NCI-H1092 (cell line): ENCODE data around the gene EZR.
A peak's percentile ranks its signal among the peaks of the same experiment; 100 is the strongest.

ENCODE experiments used
- DNase-seq: peaks from one replicate; lab custom pipeline; 2025; lab: John Stamatoyannopoulos, UW

Gene EZR

GRCh38 chr6:158775832-158776231 lies 43.3 kb downstream of the EZR start:
- DNase-seq: no peak

- DNase-seq: no peak
Observed at GRCh38 chr6:158774717-158775449, 44.3 kb downstream of the EZR start.

DNA sequence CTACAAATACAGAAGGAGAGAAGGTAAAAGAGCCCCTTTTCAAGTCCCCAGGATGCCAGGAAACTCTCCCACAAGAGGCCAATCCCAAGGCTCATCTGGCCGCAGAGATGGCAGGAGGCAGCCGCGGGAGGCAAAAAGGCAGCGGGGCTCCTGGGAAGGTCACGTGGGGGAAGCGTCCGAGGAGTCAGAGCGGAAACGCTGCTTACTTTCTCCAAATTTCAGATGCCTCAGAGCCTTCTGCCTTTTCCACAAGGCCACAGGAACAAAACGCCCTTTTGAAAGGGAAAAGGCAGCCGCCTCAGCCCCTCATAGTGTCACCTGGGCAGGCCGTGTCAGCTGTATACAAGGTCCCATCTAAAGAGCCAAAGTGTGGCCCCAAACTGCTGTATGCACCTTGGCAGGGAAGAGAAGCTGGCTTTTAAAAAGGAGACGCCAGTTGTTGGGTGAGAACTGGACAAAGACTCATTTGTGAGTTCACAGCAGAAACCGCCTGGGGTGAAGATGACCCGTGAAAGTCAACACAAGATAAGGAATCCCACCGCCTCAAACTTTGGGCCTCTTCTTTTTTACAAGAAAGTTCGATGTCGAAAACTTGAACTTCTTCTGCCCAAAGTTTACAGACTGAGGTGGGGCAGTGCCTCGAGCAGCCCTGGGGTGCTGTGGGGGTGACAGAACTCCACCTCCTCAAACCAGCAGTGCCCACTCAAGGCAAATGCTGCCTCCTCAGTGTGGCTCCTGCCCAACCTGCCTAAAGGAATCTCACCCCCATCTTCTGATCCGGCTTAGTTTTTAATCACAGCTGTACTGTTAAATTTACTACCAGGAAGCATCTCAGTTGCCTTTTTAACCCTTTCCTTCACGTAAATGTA lies 45.4 kb downstream of the EZR start:
- DNase-seq: no peak

GRCh38 chr6:158772851-158773371 lies 46.3 kb downstream of the EZR start:
- no peak for DNase-seq

DNA sequence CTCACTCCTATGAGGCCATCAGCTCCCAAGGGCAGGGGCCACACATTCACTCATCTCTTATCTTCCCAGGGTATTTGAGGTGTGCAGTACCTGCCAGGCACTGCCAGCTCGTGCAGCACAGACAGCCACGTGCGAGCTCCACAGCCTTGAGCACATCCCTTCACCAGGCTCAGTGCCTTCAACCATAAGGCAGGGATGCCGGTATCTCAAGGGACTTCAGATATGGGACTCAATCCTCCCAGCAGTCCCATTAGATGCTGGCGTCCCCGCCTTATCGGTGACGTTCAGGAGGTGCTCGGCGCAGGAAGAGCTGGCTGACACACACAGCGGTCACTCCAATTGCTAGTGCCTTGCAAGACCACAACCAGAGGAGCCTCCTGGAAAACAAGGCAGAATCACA lies 47.0 kb downstream of the EZR start:
- no peak for DNase-seq

- no peak for DNase-seq
Observed at GRCh38 chr6:158771399-158772152, 47.6 kb downstream of the EZR start.

- no peak for DNase-seq
Observed at GRCh38 chr6:158770533-158771330, 48.4 kb downstream of the EZR start.

DNA sequence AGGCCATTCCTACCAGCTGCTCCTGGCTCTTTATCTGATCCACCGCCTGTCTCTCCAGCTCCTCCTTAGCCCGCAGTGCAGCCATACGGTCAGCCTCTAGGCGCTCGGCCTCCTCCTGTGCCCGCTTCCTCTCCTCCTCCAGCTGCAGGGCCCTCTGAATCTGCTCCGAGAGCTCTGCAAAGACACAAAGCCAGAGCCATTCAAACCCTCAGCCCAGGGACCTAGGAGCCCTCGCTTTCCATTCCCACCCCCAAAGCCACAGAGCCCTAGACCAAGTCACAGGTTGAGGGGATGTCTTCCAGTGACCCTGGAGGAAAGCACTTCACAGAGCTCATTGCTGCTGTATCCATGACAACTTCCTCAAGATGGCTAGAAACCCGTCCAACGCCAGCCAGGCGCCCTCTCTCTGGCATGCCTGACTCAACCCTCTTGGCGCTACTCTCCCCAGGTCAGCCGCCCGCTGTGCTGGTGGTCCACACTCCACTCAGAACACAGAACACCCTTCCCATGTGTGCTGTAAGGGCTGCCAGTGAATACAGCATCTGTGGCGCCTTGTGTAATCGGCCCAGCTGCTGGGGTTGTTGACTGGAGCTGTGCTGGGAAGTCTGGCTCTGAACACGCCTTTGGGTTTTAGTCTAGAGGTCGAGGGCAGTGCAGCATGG lies 49.3 kb downstream of the EZR start:
- peak; percentile 91 for DNase-seq

DNA sequence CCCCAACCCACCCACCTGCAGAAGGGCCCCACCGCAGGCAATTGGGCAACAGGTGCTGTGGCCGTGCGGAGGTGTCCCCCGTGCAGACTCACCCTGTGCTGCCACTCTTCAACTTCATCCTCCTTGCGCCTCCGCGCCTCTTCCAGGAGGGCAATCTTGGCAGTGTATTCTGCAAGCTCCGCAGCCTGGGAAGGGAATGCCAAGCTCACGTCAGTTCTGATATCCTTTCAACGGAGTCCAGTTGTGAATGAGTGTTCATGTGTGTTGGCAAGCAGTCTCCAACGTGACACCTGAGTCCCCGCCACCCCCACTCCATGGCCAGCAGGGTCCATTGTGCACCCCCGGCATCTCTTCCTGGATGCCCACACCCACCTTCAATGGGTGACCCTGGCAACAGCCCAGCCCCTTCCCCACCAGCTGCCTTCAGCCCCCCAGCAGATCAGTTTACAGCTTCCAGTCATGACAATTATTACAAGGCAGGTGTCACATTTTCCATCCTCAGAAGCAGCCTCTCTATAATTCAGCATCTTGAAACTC lies 49.9 kb downstream of the EZR start:
- DNase-seq: peak; percentile 91

DNA sequence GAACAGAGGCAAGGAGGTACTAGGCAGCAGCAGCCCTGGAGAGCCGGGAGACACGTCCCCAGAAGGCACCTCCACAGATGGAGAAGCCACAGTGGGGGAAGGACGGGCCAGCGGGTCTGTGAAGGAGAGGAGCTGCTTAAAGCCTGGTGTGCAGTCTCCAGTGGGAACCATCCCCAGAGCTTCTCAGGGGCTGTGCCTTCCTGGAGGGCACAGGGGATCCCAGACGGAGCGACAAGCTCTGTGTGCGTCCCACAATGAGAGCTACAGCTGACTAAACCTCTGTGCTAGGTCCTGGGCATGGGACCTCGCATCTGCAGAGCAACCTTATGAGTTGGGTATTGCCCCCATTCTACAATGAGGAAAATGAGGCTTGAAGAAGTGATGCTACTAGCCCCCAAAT lies 50.7 kb downstream of the EZR start:
- DNase-seq: no peak

DNA sequence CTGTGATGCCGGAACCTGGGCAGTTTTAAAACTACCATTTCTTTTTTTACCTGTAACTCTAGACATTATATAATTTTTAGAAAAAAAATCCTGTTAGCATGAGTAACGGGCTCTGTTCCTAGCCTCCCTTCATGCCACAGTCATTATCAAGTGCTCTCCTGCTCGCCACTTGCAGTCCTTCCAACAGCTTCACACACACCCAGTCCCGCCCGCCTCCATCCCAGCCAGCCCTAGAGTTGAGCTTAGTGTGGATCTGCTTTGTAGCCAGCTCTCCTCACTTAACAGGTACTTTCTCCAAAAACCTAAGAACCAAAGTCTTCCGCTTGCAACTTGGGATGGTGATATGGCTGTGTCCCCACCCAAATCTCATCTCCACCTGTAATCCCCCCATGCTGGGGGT lies 51.5 kb downstream of the EZR start:
- no peak for DNase-seq

GRCh38 chr6:158766621-158767455 lies 52.3 kb downstream of the EZR start:
- DNase-seq: no peak

DNA sequence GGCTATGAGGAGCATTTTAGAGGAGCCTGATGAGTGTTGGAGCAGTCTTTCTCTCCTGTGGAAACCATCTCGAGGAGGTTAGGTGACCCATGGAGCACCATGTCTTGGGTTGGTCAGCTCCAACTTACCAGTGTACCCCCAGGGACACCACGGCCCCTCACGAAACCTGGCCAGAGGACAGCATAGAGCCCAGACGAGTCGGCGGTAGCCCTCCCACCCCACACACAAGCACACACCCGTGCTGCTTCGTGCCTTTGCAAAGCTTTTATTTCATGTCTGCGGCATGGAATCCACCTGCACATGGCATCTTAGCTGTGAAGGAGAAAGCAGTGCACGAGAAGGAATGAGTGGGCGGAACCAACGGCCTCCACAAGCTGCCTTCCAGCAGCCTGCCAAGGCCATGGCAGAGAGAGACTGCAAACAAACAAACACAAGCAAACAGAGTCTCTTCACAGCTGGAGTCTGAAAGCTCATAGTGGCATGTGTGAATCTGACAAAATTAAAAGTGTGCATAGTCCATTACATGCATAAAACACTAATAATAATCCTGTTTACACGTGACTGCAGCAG lies 53.6 kb downstream of the EZR start:
- DNase-seq: no peak

GRCh38 chr6:158764926-158765325 lies 54.2 kb downstream of the EZR start:
- DNase-seq: no peak

DNA sequence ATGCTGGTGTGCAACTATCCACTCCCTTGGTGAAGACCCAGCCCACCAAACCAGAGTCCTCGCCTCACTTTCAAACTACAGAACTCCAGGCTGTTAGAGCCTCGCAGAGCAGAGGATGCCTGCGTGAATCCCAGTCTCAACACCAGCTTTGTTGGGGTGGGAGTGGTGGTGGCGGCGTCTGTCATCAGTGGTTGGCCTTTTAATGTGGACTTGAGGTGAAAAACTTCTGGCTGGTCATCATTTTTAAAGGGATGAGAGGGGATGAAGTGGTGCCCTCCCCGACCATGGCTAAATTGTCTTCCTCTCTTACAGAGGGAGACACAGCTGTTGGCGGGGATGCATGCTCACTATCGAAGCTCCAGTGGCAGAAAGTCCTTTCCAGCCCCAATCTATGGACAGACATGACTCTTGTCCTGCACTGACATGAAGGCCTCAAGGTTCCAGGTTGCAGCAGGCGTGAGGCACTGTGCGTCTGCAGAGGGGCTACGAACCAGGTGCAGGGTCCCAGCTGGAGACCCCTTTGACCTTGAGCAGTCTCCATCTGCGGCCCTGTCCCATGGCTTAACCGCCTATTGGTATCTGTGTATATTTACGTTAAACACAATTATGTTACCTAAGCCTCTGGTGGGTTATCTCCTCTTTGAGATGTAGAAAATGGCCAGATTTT lies 54.9 kb downstream of the EZR start:
- DNase-seq: no peak

DNA sequence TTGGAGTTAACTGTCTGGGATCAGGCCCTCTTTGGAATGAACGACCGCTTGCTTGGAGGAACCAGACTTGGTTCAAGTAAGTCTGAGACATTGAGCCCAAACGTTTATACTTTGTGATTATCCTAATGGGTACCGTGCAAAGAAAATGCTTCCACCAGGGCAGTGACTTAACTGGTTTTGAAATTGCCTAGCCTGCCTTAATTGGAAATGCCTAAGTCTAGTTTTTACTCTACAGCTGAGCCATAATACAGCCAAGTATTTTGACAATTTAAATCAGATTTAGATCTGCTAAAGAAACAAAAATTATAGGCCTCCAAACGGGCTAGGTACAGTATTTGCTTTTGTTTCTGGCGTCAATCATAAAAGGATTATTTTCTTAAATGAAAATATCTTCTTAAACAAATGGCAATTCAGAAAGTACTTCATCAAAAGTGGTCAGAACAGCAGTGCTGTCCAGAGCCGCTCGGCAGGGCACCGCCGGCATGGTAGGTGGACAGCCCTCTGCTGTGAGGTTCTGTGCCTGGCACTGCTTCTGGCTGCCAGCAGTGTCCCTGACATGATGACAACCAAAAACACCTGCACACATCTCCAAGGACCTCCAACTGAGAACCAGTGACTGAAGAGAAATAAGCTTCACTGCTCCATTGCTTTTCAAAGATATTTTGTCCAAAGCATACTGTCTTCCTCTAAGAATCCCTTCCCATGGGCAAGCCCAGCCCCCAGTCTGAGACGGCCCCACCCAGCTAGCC lies 55.6 kb downstream of the EZR start:
- no peak for DNase-seq

- no peak for DNase-seq
Observed at GRCh38 chr6:158762787-158763433, 56.3 kb downstream of the EZR start.

DNA sequence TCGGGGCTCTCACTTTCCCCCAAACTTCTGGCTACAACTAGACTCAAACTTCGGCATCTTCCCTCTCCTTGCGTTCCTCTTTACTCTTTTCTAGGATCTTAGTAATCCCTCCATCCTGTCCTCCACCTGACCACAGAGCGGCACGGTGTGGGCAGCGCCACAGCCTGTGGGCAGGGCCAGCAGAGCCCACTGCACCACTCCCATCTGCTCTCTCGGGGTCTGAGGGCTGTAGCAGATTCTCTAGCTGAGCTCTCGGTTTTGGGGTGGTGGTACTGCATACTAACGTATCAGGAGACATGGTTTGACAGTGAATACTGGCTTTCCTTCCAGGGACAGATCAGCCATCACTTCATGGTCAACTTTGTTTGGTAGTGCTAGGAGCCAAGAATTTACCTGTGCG lies 57.4 kb downstream of the EZR start:
- DNase-seq: no peak
